Activated T-cell treated with anti-CD3 and anti-CD28 coated beads, Interleukin-2, amount 50 U/mL, for 72 hours (primary cell): ENCODE data around the gene STOX2. TPM values are rescaled to one million over a fixed set of nuclear protein-coding genes. Genes with fewer than 3 reads are reported as not detected.
A peak's percentile ranks its signal among the peaks of the same experiment; 100 is the strongest.
"Not testable (repeated sequence)": the region's sequence is repeated elsewhere in the genome, so short reads cannot be mapped to it uniquely, and the experiment has no call there.

Experiments
- ATAC-seq, 2 donors: fragments of 150-1000 bp; cut with Tn5 transposase; replicated peaks in 1 of 2; 2 replicates each; pipeline ENCODE4 v1.10.0; 2021; ENCODE audit warnings: moderate library complexity in 2 of 2, mild to moderate bottlenecking in 1 of 2
- DNase-seq, 2 donors: peaks; one replicate each; pipeline ENCODE4 v3.0.0; 2021 to 2022; ENCODE audit warnings: mixed read lengths in 1 of 2
- H3K27ac Mint-ChIP-seq: one replicate; pipeline ENCODE4 v1.8.0; 2022; ENCODE audit warnings: mild to moderate bottlenecking, moderate library complexity, mixed read lengths
- H3K27me3 Mint-ChIP-seq: one replicate; pipeline ENCODE4 v1.8.0; 2022; ENCODE audit warnings: low read depth, mixed read lengths
- H3K36me3 Mint-ChIP-seq, 2 donors: one replicate each; pipeline ENCODE4 v1.8.0; 2022; ENCODE audit warnings: mixed read lengths in 2 of 2, mild to moderate bottlenecking in 1 of 2; ENCODE audit not compliant: insufficient read depth in 2 of 2
- H3K4me1 Mint-ChIP-seq: one replicate; pipeline ENCODE4 v1.8.0; 2022; ENCODE audit warnings: low read depth, mixed read lengths
- H3K4me3 Mint-ChIP-seq, 2 donors: one replicate each; pipeline ENCODE4 v1.8.0; 2022; ENCODE audit warnings: mild to moderate bottlenecking in 2 of 2, mixed read lengths in 2 of 2, moderate library complexity in 2 of 2
- H3K9me3 Mint-ChIP-seq, 2 donors: one replicate each; pipeline ENCODE4 v1.8.0; 2022; ENCODE audit warnings: mixed read lengths in 2 of 2
- total RNA-seq, 2 donors: library from RNA; stranded (reverse); gene quantifications; one replicate each; pipeline ENCODE4 v1.2.3, GENCODE V29; 2022

The STOX2 gene
- total RNA-seq, 2 donors from 2014 or later, result 0.19 TPM; not detected in 1

DNA sequence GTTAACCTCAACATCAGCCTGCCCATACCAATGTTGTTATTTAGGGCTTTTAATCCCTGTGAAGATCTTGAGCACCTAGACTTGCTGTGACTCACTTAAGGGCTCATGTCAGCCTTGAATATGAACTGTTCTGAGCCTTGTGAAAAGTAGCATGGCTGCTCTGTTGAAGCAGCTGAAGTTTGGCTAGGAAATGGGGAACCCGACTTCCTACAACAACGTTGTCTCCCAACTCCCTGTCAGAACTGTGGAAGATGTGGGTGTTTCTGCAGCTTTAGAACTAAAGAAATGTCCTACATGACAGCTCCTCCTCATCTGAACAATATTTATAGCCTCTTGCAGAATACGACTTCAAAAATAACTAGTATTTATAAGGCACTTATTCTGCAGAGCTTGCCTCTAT, 27.5 kb downstream of the STOX2 start:
- no peak overlapping the region for H3K27ac Mint-ChIP-seq

DNA sequence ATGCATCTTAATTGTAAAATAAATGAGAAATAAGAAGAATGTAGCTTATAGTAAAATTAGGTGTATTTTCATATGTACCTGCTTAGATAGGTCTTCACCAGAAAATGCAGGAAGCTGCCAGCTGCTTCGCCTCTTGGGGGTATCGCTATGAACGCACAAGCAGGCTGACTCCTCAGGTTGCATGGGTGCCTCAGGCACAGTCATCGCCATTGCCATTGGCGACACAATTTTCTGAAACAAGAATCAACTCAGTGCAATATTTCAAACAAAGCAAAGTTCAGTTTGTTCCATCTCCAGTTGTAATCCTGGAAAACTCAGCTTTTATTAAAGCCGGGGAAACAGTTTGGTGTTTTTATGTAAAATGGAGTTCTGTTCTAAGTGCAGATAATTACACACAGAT, 29.7 kb downstream of the STOX2 start:
- H3K36me3 Mint-ChIP-seq, result no peaks in the 10 kb centered on the region
- no peak overlapping the region for H3K4me3 Mint-ChIP-seq
- H3K27ac Mint-ChIP-seq, result no peak overlapping the region
- no peaks in the 10 kb centered on the region for H3K4me1 Mint-ChIP-seq
- no peak for ATAC-seq
- H3K27me3 Mint-ChIP-seq, result peaks cover 6% of the 10 kb centered on the region
- no peaks in the 10 kb centered on the region for H3K9me3 Mint-ChIP-seq
- DNase-seq, result no peak

More for the DNA sequence above, 27.5 kb downstream of the STOX2 start:
- DNase-seq (no peak), ATAC-seq (no peak)
- Mint-ChIP-seq H3K36me3 (no peaks in the 10 kb centered on the region), H3K4me3 (no peak overlapping the region), H3K4me1 (no peaks in the 10 kb centered on the region), H3K9me3 (no peaks in the 10 kb centered on the region), H3K27me3 (peaks cover 6% of the 10 kb centered on the region)

DNA sequence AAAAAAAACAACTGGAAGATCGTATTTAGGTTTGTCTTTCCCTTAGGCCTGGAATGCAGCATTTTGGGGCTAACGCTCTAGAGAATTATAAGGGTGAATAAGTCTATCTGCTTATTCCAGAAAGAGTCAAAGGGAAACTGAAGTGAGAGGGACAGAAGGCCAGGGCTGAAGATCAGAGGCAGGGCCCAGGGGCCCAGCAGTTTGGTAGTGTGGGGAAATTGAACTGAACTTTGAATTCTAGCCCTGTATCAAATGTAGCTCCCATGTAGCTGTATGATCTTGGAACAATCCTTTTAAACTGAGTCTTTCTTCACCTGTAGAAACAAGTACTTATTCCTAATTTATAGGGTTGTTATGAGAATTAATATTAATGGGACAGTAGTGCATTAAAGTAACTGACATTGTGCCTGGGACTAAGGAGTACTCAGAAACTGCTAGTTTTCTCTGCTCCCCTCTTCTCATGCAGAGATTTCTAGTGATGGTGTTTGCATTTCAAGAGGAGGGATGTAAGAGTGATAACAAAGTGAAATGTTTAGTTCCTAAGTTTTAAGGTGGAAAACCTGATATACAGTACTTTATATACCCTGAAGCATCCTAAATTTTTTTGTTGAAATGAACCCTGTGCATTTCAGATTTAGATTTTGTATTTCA, 30.4 kb downstream of the STOX2 start:
- DNase-seq (no peak), ATAC-seq (no peak)
- no peak overlapping the region for H3K27ac Mint-ChIP-seq
- H3K4me3 Mint-ChIP-seq, result no peak overlapping the region
- no peaks in the 10 kb centered on the region for H3K9me3 Mint-ChIP-seq
- H3K4me1 Mint-ChIP-seq, result no peaks in the 10 kb centered on the region
- H3K36me3 Mint-ChIP-seq, result no peaks in the 10 kb centered on the region
- H3K27me3 Mint-ChIP-seq, result peaks cover 6% of the 10 kb centered on the region

DNA sequence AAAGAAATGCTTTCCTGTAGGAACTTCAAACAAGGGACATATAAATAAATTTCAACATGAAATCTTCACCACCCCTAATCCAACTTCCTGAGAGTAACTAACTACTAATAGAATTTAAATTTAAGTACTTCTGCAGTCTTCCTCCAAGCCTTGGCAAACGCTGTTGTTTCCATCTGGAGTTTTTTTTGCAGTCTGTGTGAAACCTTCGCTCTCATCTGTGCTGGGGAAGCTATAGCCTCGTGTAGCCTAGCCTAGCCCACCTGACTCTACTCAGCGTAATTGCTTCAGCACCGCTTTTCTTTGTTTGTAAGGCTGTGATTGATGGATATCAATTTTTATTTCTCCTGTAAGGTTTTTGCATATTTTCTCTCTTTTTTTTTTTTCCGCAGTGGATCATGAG, 30.9 kb downstream of the STOX2 start:
- no peak overlapping the region for H3K4me3 Mint-ChIP-seq
- H3K27ac Mint-ChIP-seq, result no peak overlapping the region

DNA sequence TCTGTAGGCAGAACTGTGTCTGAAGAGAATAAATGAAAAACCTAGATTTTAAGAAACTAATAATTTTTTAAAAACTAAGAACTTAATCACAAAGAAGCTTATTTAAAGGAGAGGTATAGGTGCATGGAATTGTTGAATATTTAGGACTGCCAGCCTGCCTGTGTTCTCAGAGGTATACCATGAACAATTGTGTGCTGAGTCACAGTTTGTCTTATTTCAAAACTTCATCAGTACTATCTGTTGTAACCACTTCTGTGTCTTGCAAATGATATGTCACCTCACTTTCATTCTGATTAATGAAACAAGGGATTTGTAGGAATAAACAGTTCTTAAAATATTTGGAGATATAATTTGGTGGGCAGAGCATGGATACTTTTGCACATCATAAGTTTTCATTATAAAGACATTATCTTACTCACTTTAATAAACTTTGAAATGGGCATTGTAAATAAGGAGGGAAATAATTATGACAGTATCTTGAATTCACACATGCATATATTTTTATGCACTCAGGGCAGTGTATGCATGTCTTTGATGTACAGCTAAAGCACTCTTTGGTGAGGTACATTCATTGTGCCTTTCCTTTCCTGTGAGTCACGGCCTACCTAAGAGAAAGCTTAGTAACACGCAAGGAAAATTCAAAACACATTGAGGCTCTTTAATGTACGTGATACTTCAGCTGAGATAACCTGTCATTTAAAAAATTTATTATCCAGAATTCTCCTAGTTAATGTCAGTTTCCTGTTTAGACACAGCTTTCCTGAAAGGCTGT, 31.7 kb downstream of the STOX2 start:
- Mint-ChIP-seq H3K27ac (no peak overlapping the region), H3K36me3 (no peaks in the 10 kb centered on the region), H3K4me3 (no peak overlapping the region), H3K27me3 (peaks cover 6% of the 10 kb centered on the region), H3K9me3 (no peaks in the 10 kb centered on the region), H3K4me1 (no peaks in the 10 kb centered on the region)
- DNase-seq (no peak), ATAC-seq (peak; percentile 73 to 81)

More for the DNA sequence above, 30.9 kb downstream of the STOX2 start:
- no peak for ATAC-seq
- no peaks in the 10 kb centered on the region for H3K4me1 Mint-ChIP-seq
- DNase-seq, result no peak
- H3K36me3 Mint-ChIP-seq, result no peaks in the 10 kb centered on the region
- peaks cover 6% of the 10 kb centered on the region for H3K27me3 Mint-ChIP-seq
- no peaks in the 10 kb centered on the region for H3K9me3 Mint-ChIP-seq

DNA sequence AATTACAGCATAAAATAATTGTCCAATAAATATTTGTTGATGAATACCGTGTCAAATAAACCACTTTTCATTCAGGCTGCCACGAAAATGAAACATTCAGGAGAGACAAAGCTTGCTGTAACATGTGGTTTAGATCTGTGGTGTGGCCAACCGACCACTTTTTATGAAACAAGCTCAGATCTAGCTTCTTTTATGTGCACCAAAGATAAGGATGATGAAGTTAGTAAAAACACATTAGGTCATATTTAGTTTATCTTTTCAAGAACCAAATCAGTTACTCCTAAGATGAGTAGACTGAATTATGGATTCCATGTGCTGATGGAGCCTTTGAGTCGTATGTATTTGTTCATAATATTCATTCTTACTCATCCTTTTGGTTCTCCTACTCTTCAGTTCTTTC, 35.8 kb downstream of the STOX2 start:
- ATAC-seq (peak in 1 of 2 donors; percentile 55), DNase-seq (no peak)
- H3K27me3 Mint-ChIP-seq, result peaks cover 6% of the 10 kb centered on the region
- no peaks in the 10 kb centered on the region for H3K4me1 Mint-ChIP-seq
- H3K27ac Mint-ChIP-seq, result no peak overlapping the region
- no peak overlapping the region for H3K4me3 Mint-ChIP-seq
- H3K36me3 Mint-ChIP-seq, result no peaks in the 10 kb centered on the region
- H3K9me3 Mint-ChIP-seq, result no peaks in the 10 kb centered on the region

DNA sequence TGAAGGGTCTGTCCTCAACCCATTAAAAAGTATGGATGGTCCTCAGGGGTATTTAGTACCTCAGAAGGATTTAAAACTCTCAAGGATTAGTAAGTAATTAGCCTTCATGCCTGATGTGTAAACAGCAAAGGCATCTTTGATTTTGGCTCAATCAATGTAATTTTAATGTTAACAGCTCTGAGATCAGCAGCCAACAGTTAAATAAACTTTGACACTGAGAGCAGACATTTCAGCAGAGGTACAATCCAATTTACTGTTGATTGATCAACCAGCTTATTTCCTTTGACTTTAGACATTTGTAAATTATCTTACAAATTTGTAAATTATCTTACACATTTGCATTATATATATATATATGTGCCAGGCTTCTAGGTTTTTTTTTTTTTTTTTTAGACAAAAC, 36.9 kb downstream of the STOX2 start:
- no peak for DNase-seq
- Mint-ChIP-seq H3K4me1 (no peaks in the 10 kb centered on the region), H3K36me3 (no peaks in the 10 kb centered on the region), H3K4me3 (no peak overlapping the region), H3K27me3 (no peaks in the 10 kb centered on the region), H3K9me3 (no peaks in the 10 kb centered on the region), H3K27ac (no peak overlapping the region)
- ATAC-seq, result no peak

DNA sequence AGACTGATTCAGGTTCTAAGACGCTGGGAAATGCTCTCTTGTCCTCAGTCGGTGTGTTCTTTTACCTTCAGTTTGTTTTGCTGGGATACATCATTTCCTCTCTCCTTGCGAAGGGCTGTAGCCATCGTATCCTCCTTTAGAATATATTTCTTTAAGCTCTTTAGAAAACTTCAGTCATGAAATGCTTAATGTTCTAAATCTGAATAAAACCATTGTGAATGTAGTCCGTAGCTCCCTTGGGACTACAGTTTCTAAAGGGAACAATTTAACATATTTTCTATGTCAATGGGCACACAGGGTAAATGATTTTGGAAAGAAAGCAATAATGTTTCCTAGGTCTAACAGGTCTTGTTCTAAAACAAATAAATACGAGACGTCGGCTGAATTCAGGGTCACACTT, 40.6 kb downstream of the STOX2 start:
- peaks cover 10% of the 10 kb centered on the region for H3K27me3 Mint-ChIP-seq
- no peaks in the 10 kb centered on the region for H3K9me3 Mint-ChIP-seq
- no peak for ATAC-seq
- no peak overlapping the region for H3K4me3 Mint-ChIP-seq
- H3K27ac Mint-ChIP-seq, result no peak overlapping the region
- DNase-seq, result no peak
- H3K4me1 Mint-ChIP-seq, result no peaks in the 10 kb centered on the region
- H3K36me3 Mint-ChIP-seq, result no peaks in the 10 kb centered on the region

DNA sequence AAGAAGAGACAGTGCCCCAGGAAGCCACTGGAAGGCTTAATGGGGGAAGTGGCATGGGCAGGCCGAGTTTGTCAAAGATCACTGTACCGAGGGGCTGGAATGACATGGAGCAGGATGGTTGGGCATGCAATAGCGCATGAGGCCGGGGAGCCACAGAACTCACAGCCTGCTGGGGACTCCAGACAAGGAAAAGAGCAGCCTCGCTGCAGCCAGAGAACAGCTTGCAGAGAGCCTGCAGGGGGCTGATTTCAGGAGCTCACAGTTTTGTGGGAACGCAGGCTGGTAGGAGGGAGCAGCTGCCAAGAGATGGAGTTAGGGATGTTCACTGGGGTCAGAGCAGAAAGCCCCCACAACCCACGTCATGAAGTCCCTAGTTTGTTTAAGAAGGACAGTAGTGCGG, 45.4 kb downstream of the STOX2 start:
- Mint-ChIP-seq H3K9me3 (peaks cover 0 to 2% of the 10 kb centered on the region in 2 donors), H3K4me1 (no peaks in the 10 kb centered on the region), H3K27ac (no peak overlapping the region), H3K4me3 (no peak overlapping the region), H3K36me3 (no peaks in the 10 kb centered on the region), H3K27me3 (peaks cover 10% of the 10 kb centered on the region)
- no peak for DNase-seq
- no peak for ATAC-seq

DNA sequence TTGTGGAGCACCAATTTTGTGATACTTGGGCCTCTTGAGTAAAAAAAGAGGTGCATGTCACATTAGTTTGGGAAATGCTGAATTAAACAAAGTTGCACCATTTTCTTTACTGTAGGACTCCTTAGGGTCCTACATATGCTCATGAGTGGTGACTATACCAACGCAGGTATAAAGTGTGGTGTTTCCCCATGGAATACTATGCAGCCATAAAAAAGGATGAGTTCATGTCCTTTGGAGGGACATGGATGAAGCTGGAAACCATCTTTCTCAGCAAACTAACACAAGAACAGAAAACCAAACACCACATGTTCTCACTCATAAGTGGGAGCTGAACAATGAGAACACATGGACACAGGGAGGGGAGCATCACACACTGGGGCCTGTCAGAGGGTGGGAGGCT, 47.5 kb downstream of the STOX2 start:
- not testable (repeated sequence) for ATAC-seq, H3K4me1 Mint-ChIP-seq, H3K27ac Mint-ChIP-seq, H3K4me3 Mint-ChIP-seq, H3K36me3 Mint-ChIP-seq, H3K9me3 Mint-ChIP-seq, DNase-seq, H3K27me3 Mint-ChIP-seq

DNA sequence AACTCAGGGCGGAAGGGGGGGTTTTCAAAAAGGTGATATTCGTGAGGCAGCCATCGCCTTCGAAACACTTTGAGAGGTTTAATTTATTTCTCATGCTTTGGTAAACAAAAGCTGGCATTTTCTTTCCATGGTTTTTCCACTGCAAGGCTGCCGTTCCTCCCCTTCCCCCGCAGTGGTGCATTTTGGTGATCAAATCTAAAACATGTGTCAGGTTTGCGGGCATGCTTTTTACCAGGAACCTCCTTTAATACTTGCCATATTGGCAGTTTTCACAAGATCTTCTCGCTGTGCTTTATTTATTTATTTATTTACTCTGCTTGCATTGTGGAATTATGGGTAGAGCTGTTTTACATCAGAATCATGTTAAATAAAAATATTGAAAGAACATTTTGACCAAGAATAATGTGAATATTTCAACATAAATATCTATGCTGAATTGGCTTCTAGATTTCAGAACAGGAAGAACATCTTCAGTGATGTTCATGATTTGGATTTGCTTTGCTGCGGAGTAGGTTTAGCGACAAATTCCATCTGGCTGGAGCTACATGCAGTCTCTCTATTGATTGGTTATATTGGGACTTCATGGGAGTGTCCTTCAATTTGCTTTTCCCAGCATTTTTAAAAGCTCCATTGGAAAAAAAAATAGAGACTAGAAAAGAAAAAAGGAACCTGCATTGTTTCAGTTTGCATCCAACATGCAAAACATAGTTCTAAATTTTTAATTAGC, 54.4 kb downstream of the STOX2 start:
- no peak for DNase-seq
- H3K27me3 Mint-ChIP-seq, result no peaks in the 10 kb centered on the region
- no peak for ATAC-seq
- H3K9me3 Mint-ChIP-seq, result no peaks in the 10 kb centered on the region
- H3K4me1 Mint-ChIP-seq, result no peaks in the 10 kb centered on the region
- H3K27ac Mint-ChIP-seq, result no peak overlapping the region
- no peaks in the 10 kb centered on the region for H3K36me3 Mint-ChIP-seq
- no peak overlapping the region for H3K4me3 Mint-ChIP-seq

DNA sequence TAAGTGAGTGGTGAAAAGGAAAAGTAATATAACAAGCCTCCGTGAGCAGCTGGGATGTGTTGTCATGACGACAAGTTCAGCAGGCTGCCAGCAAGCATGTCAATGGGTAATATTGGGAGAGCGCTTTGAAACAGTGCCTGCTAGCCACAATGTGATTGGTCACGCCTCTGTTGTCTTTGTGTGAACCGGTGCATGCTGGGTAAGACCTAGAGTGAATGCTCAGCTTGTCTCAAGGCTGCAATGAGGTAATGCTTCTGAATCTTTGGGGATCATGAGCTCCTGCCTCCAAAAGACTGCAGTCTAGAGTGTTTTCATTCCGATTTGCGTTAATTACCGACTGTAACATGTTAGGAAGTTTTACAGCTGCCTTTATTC, 54.9 kb downstream of the STOX2 start:
- no peaks in the 10 kb centered on the region for H3K36me3 Mint-ChIP-seq
- DNase-seq (no peak), ATAC-seq (no peak)
- H3K4me1 Mint-ChIP-seq, result no peaks in the 10 kb centered on the region
- H3K27ac Mint-ChIP-seq, result no peak overlapping the region
- H3K27me3 Mint-ChIP-seq, result no peaks in the 10 kb centered on the region
- H3K4me3 Mint-ChIP-seq, result no peak overlapping the region
- H3K9me3 Mint-ChIP-seq, result no peaks in the 10 kb centered on the region

DNA sequence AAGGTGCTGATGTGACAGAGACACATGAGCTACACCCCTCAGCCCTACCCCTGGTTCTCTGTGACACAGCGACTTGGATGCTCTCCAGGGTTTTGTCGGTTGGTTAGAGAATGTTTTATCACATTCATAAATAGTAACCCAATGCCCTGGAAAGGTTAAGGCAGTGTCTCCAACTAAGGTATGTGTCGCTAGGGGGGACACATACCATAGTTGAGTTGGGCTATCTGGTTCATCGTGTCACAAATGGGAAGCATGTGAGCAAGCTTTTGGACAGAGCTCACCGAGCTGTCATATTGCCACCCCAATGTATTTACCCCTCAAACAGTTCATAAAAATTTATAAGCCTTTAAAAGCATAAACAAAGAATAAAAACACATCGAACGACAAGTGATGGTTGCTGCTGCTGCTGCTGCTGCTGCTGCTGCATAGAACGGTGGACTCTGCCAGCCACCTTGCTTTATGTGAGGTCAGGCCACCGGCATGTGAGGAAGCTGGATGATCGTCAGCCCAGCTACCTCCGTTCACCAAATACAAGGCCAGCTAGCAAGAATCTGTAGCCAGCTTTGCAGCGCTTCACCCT, 55.9 kb downstream of the STOX2 start:
- H3K4me3 Mint-ChIP-seq, result no peak overlapping the region
- H3K36me3 Mint-ChIP-seq, result no peaks in the 10 kb centered on the region
- no peaks in the 10 kb centered on the region for H3K9me3 Mint-ChIP-seq
- peaks cover 10% of the 10 kb centered on the region for H3K27me3 Mint-ChIP-seq
- no peak for DNase-seq
- H3K27ac Mint-ChIP-seq, result no peak overlapping the region
- no peak for ATAC-seq
- no peaks in the 10 kb centered on the region for H3K4me1 Mint-ChIP-seq
